ENCODE results near the gene ZNHIT2.

Gene ZNHIT2

GRCh38 chr11:65147352-65148075 is 30.0 kb upstream of the ZNHIT2 start:
- H3K4me1 ChIP-seq (ENCODE audit: insufficient read depth, poor library complexity, severe bottlenecking): peaks cover 12% of the 10 kb centered on the region
- no peaks in the 10 kb centered on the region for H3K27me3 ChIP-seq (ENCODE audit: insufficient read depth, poor library complexity, severe bottlenecking)
- no peaks in the 10 kb centered on the region for H3K36me3 ChIP-seq (ENCODE audit: low read depth)
- no peak for ATAC-seq (ENCODE audit: low read depth)
- TF ChIP-seq, protein P1, sequence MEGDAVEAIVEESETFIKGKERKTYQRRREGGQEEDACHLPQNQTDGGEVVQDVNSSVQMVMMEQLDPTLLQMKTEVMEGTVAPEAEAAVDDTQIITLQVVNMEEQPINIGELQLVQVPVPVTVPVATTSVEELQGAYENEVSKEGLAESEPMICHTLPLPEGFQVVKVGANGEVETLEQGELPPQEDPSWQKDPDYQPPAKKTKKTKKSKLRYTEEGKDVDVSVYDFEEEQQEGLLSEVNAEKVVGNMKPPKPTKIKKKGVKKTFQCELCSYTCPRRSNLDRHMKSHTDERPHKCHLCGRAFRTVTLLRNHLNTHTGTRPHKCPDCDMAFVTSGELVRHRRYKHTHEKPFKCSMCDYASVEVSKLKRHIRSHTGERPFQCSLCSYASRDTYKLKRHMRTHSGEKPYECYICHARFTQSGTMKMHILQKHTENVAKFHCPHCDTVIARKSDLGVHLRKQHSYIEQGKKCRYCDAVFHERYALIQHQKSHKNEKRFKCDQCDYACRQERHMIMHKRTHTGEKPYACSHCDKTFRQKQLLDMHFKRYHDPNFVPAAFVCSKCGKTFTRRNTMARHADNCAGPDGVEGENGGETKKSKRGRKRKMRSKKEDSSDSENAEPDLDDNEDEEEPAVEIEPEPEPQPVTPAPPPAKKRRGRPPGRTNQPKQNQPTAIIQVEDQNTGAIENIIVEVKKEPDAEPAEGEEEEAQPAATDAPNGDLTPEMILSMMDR (IDR thresholded peaks at IDR 0.05; ENCODE audit: poor library complexity, severe bottlenecking): no peak
- no peak for DNase-seq (ENCODE audit: low spot score)
- no peak overlapping the region for H3K4me3 ChIP-seq (ENCODE audit: severe bottlenecking)
- H3K9me3 ChIP-seq (ENCODE audit: severe bottlenecking): peaks cover 3% of the 10 kb centered on the region
- no peak overlapping the region for H3K27ac ChIP-seq (ENCODE audit: poor library complexity, severe bottlenecking)

DNA sequence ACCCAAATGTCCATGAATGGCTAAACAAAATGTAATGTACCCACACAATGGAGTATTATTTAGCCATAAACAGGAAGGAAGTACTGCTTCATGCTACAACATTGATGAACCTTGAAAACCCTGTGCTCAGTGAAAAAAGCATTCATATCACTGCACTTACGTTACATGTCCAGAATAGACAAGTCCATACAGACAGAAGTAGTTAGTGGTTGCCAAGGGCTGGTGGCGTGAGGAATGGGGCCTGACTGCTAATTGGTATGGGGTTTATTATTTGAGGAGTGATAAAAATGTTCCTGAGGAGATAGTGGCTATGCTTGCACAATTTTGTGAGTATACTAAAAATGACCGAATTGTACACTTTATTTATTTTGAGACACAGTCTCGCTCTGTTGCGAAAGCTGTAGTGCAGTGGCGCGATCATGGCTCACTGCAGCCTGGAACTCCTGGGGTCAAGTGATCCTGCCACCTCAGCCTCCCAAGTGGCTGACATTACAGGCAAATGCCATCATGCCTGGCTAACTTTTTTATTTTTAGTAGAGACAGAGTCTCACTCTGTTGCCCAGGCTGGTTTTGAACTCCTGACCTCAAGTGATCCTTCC is 24.5 kb upstream of the ZNHIT2 start:
- Histone ChIP-seq H3K4me1 (ENCODE audit: insufficient read depth, poor library complexity, severe bottlenecking) (peaks cover 3% of the 10 kb centered on the region), H3K36me3 (ENCODE audit: low read depth) (no peaks in the 10 kb centered on the region), H3K27ac (ENCODE audit: poor library complexity, severe bottlenecking) (no peak overlapping the region), H3K9me3 (ENCODE audit: severe bottlenecking) (peaks cover under 1% of the 10 kb centered on the region), H3K4me3 (ENCODE audit: severe bottlenecking) (no peak overlapping the region), H3K27me3 (ENCODE audit: insufficient read depth, poor library complexity, severe bottlenecking) (no peaks in the 10 kb centered on the region)
- TF ChIP-seq, protein P1 (IDR thresholded peaks at IDR 0.05; ENCODE audit: poor library complexity, severe bottlenecking): no peak
- no peak for DNase-seq (ENCODE audit: low spot score)
- no peak for ATAC-seq (ENCODE audit: low read depth)

GRCh38 chr11:65136515-65137096 is 19.1 kb upstream of the ZNHIT2 start:
- ATAC-seq (ENCODE audit: low read depth): no peak
- H3K4me3 ChIP-seq (ENCODE audit: severe bottlenecking): no peak overlapping the region
- no peak for DNase-seq (ENCODE audit: low spot score)
- no peaks in the 10 kb centered on the region for H3K9me3 ChIP-seq (ENCODE audit: severe bottlenecking)
- peaks cover 15% of the 10 kb centered on the region for H3K36me3 ChIP-seq (ENCODE audit: low read depth)
- no peak overlapping the region for H3K27ac ChIP-seq (ENCODE audit: poor library complexity, severe bottlenecking)
- peaks cover 6% of the 10 kb centered on the region for H3K4me1 ChIP-seq (ENCODE audit: insufficient read depth, poor library complexity, severe bottlenecking)
- no peaks in the 10 kb centered on the region for H3K27me3 ChIP-seq (ENCODE audit: insufficient read depth, poor library complexity, severe bottlenecking)
- TF ChIP-seq, protein P1 (IDR thresholded peaks at IDR 0.05; ENCODE audit: poor library complexity, severe bottlenecking): no peak

DNA sequence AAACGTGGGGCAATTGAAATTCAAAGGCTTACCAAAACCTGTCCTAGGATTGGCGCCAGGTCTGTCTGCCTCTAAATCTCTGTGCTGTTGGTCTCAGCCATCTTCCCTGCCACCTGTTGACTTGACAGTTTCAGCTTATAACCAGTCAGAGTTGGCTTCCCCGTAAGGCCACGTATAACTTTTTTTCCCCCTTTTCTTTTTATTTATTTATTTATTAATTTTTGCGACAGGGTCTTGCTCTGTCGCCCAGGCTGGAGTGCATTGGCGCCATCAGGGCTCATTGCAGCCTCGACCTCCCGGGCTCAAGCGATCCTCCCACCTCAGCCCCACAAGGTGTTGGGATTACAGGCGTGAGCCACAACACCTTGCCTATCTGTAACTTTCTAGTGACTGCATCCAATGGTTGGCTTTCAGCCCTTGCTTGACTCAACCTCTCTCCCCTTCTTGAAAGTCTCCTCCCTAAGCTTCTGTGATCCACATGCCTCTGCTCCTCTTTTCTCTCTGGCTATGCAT is 18.2 kb upstream of the ZNHIT2 start:
- no peak for ATAC-seq (ENCODE audit: low read depth)
- no peak for DNase-seq (ENCODE audit: low spot score)
- no peaks in the 10 kb centered on the region for H3K27me3 ChIP-seq (ENCODE audit: insufficient read depth, poor library complexity, severe bottlenecking)
- H3K4me1 ChIP-seq (ENCODE audit: insufficient read depth, poor library complexity, severe bottlenecking): peaks cover 6% of the 10 kb centered on the region
- H3K4me3 ChIP-seq (ENCODE audit: severe bottlenecking): peak overlapping the region; percentile 69
- TF ChIP-seq, protein P1 (IDR thresholded peaks at IDR 0.05; ENCODE audit: poor library complexity, severe bottlenecking): no peak
- no peaks in the 10 kb centered on the region for H3K9me3 ChIP-seq (ENCODE audit: severe bottlenecking)
- peaks cover 24% of the 10 kb centered on the region for H3K36me3 ChIP-seq (ENCODE audit: low read depth)
- peak overlapping the region; percentile 88 for H3K27ac ChIP-seq (ENCODE audit: poor library complexity, severe bottlenecking)
